AG04450 (cell line): ENCODE measurements around the gene PLEKHA5. TPM values are rescaled to one million over a fixed set of nuclear protein-coding genes. Genes with fewer than 3 reads are reported as not detected.

Source experiments
- CTCF ChIA-PET: fragments of 300-600, 350-600 bp; formaldehyde crosslinking; extraction: SDS; loops from one replicate; lab custom pipeline; 2022; ENCODE audit warnings: antibody characterized with exemption, inconsistent platforms; lab: Charles Lee
- POLR2A ChIA-PET: fragments of 350-600 bp; formaldehyde crosslinking; extraction: SDS; loops from one replicate; lab custom pipeline; 2021; ENCODE audit warnings: antibody characterized with exemption, inconsistent platforms; lab: Yijun Ruan, JAX
- DNase-seq: peaks from one replicate; pipeline ENCODE4 v3.0.0-alpha.2; 2011; ENCODE audit warnings: low read depth, low spot score
- H3K27ac ChIP-seq: one replicate; pipeline ENCODE4 v1.5.1; 2012; ENCODE audit warnings: low read depth, low read length, control low read depth
- H3K27me3 ChIP-seq: one replicate; pipeline ENCODE4 v1.6.0; 2012; ENCODE audit warnings: low read length; ENCODE audit not compliant: control insufficient read depth, insufficient read depth
- H3K4me3 ChIP-seq: 2 replicates; pipeline ENCODE4 v1.5.1; 2011; ENCODE audit warnings: mild to moderate bottlenecking, low read depth, low read length, control low read depth
- H3K9me3 ChIP-seq: 2 replicates; pipeline ENCODE4 v1.5.1; 2012; ENCODE audit warnings: low read length; ENCODE audit not compliant: control insufficient read depth, insufficient read depth
- CTCF ChIP-seq: IDR thresholded peaks from 2 replicates; pipeline ENCODE4 v1.5.1; 2011; ENCODE audit warnings: low read depth, low read length, control low read depth, inconsistent platforms
- polyA plus RNA-seq: library from polyadenylated mRNA; depleted of rRNA; stranded (reverse); fragments of >200 nt; gene quantifications from 2 replicates; pipeline ENCODE4 v1.2.3, GENCODE V29; 2011

Gene PLEKHA5
- polyA plus RNA-seq, 1 experiment, result 23.5 TPM

GRCh38 chr12:19191089-19191488 lies 61.6 kb downstream of the PLEKHA5 start:
- no peak for TF ChIP-seq CTCF
- CTCF ChIA-PET, result interaction anchor here (0.8 to 1.1 kb wide), 3 partner anchors 8 to 10 kb away, joined by 3 to 4 read pairs (median 3); no protein-coding TSS in a partner anchor
- POLR2A ChIA-PET, result no interaction called here
- H3K27ac ChIP-seq, result no peak overlapping the region
- no peak for DNase-seq
- H3K27me3 ChIP-seq, result no peaks in the 10 kb centered on the region
- no peak overlapping the region for H3K4me3 ChIP-seq
- no peaks in the 10 kb centered on the region for H3K9me3 ChIP-seq

GRCh38 chr12:19191563-19191962 lies 62.0 kb downstream of the PLEKHA5 start:
- no peak for DNase-seq
- H3K4me3 ChIP-seq, result no peak overlapping the region
- POLR2A ChIA-PET, result no interaction called here
- no peak for TF ChIP-seq CTCF
- H3K27ac ChIP-seq, result no peak overlapping the region
- no peaks in the 10 kb centered on the region for H3K27me3 ChIP-seq
- CTCF ChIA-PET, result interaction anchor here (0.8 to 2.4 kb wide), 4 partner anchors 9 to 942 kb away, joined by 3 to 7 read pairs (median 4); no protein-coding TSS in a partner anchor
- no peaks in the 10 kb centered on the region for H3K9me3 ChIP-seq

GRCh38 chr12:19192710-19193109 lies 63.2 kb downstream of the PLEKHA5 start:
- POLR2A ChIA-PET, result no interaction called here
- CTCF ChIA-PET, result interaction anchor here (1.1 to 2.4 kb wide), 2 partner anchors 10 to 943 kb away, joined by 3 to 7 read pairs; no protein-coding TSS in a partner anchor
- TF ChIP-seq CTCF, result no peak
- no peaks in the 10 kb centered on the region for H3K9me3 ChIP-seq
- H3K4me3 ChIP-seq, result no peak overlapping the region
- no peak overlapping the region for H3K27ac ChIP-seq
- no peak for DNase-seq
- no peaks in the 10 kb centered on the region for H3K27me3 ChIP-seq

- ChIA-PET POLR2A (no interaction called here), CTCF (interaction anchor here (2.7 kb wide), 1 partner anchor 9 kb away, joined by 19 read pairs; no protein-coding TSS in a partner anchor)
- no peak for DNase-seq
- TF ChIP-seq CTCF, result no peak
- Histone ChIP-seq H3K27ac (no peak overlapping the region), H3K4me3 (no peak overlapping the region), H3K9me3 (no peaks in the 10 kb centered on the region), H3K27me3 (no peaks in the 10 kb centered on the region)
Observed at GRCh38 chr12:19194963-19195362, 65.4 kb downstream of the PLEKHA5 start.

- Histone ChIP-seq H3K9me3 (no peaks in the 10 kb centered on the region), H3K4me3 (no peak overlapping the region), H3K27me3 (no peaks in the 10 kb centered on the region), H3K27ac (no peak overlapping the region)
- POLR2A ChIA-PET, result no interaction called here
- no peak for DNase-seq
- no peak for TF ChIP-seq CTCF
- CTCF ChIA-PET, result interaction anchor here (2.7 kb wide), 1 partner anchor 11 kb away, joined by 19 read pairs; no protein-coding TSS in a partner anchor
Observed at GRCh38 chr12:19196959-19197630, 67.6 kb downstream of the PLEKHA5 start.
